ENCODE data around the gene SVOP. TPM values are rescaled to one million over a fixed set of nuclear protein-coding genes. Genes with fewer than 3 reads are reported as not detected.

SVOP gene
- polyA plus RNA-seq, 5 donors: 0.04 to 0.28 (median 0.08) TPM

Other genes starting within 250 kb of the SVOP start
- 10 to 100 TPM; 17.2 to 25.7 (median 22.1) TPM for gene SSH1, start 163.5 kb downstream of the SVOP start, polyA plus RNA-seq (ENCODE audit: insufficient read depth in 1 of 5, insufficient read length in 5 of 5, low replicate concordance in 1 of 5)
- not detected for gene DAO, start 141.0 kb downstream of the SVOP start, polyA plus RNA-seq (ENCODE audit: insufficient read depth in 1 of 5, insufficient read length in 5 of 5, low replicate concordance in 1 of 5)
- 10 to 100 TPM; 20.2 to 29.3 (median 24.6) TPM for gene USP30, start 31.5 kb upstream of the SVOP start, polyA plus RNA-seq (ENCODE audit: insufficient read depth in 1 of 5, insufficient read length in 5 of 5, low replicate concordance in 1 of 5)
- 10 to 100 TPM; 27.1 to 33.3 (median 28.2) TPM for gene ALKBH2, start 72.4 kb upstream of the SVOP start, polyA plus RNA-seq (ENCODE audit: insufficient read depth in 1 of 5, insufficient read length in 5 of 5, low replicate concordance in 1 of 5)
- 10 to 100 TPM; 45.4 to 57.4 (median 48.4) TPM for gene UNG, start 76.5 kb upstream of the SVOP start, polyA plus RNA-seq (ENCODE audit: insufficient read depth in 1 of 5, insufficient read length in 5 of 5, low replicate concordance in 1 of 5)
- 10 to 100 TPM in 4 of 5 donors, 1 to 10 TPM in 1; 9.9 to 15.2 (median 13.7) TPM for gene ACACB, start 95.5 kb upstream of the SVOP start, polyA plus RNA-seq (ENCODE audit: insufficient read depth in 1 of 5, insufficient read length in 5 of 5, low replicate concordance in 1 of 5)

Data from right lung (tissue), 5 donors.